GM19468 (cell line): ENCODE results near the gene ING1.
"Not testable (repeated sequence)": the region's sequence is repeated elsewhere in the genome, so short reads cannot be mapped to it uniquely, and the experiment has no call there.

Experiments used
- ATAC-seq: cut with Tn5 transposase; IDR thresholded peaks from one replicate; pipeline ENCODE4 v1.9.1; 2021; ENCODE audit warnings: mild to moderate bottlenecking, moderate library complexity, moderate number of reproducible peaks; ENCODE audit not compliant: unreplicated experiment; ENCODE audit errors: extremely low read depth

The ING1 gene

DNA sequence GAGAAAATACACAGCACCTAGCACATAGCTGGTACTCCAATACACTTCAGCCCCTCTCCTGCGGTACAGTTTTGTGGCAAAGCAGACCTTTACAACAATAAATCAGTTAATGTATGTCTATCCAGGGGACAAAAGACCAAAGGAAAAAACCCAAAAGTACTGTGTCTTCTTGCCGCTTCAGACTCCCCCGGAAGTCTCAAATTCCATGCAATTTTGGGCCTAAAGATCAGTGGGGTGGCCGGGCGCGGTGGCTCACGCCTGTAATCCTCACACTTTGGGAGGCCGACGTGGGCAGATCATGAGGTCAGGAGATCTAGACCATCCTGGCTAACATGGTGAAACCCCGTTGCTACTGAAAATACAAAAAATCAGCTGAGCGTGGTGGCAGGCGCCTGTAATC lies 23.8 kb upstream of the ING1 start:
- ATAC-seq: no peak

DNA sequence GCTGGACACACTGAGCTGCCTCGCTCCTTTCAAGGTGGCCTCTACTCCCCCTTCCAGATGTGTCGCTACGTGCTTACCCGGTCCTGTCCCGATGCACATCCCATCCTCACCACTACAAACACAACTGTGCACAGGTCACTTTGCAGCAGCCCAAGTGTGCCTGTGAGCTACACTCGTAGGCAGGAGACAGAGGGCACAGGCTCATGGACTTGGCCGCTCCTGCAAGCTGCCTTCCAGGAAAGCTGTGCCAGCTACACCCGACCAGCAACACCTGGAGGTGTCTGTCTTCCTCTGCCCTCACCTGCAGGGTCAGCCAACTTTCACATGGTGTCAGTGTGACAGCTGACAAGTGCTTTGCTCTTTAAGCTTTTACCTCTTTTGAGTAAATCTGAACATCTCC lies 23.0 kb upstream of the ING1 start:
- ATAC-seq: no peak

DNA sequence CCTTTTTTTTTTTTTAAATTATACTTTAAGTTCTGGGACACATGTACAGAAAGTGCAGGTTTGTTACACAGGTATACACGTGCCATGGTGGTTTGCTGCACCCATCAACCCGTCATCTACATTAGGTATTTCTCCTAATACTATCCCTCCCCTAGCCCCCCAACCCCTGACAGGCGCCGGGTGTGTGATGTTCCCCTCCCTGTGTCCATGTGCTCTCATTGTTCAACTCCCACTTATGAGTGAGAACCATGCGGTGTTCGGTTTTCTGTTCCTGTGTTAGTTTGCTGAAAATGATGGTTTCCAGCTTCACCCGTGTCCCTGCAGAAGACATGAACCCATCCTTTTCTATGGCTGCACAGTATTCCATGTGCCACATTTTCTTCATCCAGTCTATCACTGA lies 17.7 kb upstream of the ING1 start:
- ATAC-seq: not testable (repeated sequence)

DNA sequence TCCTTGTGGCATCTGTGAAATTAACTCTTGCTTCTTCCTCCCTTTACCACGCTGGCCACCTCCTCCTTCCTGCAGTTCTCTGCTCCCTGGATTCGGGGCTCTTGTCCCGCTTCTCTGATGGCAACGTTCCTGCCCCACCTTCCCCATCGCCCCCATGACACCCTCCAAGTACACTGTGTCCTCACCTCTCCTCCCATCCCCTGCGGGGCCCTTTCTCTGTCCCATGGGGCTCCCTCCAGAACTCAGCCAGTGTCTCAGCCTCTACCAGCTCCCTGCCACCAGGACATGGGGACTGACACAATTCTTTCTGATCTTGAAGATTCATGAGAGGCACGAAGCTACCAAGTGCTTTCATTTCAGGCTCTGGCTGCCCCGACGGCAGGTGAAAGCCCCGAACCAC lies 16.7 kb upstream of the ING1 start:
- no peak for ATAC-seq

DNA sequence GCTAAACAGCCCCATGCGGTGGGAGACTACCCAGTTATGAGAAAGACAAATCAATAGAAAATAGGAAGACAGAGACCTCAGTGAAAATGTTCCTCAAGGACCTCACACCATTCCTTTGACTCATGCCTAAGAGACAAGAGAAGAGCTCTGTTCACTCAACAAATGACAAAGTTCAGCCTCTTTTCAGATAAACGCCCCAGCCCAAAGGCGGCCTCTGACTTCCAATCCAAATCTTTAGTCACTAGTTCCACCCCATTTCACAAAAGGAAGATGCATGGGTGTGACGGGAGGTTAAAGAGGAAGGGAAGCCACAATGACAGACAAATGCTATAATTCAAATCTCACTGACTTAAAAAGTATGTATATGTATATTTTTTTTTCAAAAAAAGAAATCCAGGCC lies 15.7 kb upstream of the ING1 start:
- ATAC-seq: no peak

DNA sequence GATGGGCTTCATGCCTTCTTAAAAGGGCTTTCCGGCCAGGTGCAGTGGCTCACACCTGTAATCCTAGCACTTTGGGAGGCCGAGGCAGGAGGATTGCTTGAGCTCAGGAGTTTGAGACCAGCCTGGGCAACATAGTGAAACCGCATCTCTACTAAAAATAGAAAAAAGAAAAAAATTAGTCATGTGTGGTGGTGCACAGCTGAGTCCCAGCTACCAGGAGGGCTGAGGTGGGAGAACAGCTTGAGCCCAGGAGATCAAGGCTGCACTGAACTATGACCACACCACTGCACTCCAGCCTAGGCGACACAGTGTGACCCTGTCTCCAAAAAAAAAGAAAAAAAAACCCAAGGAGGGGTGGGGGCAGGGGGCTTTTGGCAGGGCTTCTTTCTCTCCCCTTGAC lies 14.8 kb upstream of the ING1 start:
- ATAC-seq: peak; percentile 76

DNA sequence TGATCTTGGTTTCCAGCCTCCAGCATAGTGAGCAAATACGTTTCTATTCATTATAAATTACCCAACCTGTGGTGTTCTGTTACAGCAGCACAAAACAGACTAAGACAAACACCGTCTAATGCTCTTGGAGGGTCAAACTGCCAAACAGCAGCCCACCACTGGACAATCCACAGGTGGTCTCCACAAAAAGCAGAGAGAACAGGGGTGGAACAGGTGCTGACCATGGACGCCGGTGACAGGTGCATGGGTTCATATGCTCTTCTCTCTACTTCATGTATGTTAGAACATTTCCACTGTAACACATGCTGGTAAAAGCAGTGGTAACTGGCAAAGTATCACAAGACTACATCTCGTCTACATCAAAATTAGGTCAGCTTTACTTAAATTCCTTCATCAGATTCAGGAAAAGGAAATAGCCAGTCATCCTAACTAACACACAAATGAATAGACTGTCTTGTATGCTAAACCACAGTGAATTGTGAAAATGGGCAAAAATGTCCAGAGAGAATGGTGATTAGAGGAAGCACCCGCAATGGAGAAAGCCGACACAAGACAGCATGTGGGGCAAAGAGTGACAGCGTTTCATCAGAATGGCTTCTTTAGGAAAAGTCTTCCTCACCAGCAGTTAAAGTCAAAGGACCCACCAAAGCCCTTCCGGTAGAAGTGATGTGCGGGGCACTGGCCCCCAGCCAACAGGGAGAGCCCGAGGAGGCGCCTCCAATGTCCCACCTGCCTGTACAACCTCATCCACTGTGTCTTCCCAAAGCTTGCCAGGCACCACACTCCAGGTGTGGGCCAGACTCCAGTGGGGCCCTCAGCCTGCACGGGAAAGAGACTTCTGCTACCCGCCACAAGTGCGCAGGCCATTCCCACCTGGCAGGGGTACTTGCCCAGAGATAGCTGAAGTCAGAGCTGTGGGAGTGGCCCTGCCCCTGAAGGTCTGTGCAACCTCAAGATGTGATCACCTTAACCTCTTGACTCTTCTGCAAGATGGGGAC lies 14.1 kb upstream of the ING1 start:
- ATAC-seq: no peak

DNA sequence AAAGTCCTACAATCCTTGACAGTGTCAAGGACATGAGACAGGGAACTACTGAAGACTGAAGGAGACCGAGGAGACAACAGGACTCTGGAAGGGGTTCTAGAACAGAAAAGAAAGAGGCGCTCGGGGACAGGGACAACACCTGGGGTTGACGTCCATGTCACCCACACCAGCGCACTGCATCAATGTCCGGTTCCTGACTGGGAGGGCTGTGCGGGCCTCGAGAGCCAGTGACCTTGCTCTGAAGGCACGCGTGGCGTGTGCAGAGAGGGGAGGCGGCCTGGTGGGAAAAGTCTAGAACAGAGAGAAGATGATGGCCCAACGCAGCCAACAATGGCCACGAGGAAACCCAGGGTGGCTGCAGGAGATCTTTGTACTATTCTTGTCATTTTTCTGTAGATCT lies 13.3 kb upstream of the ING1 start:
- ATAC-seq: no peak

DNA sequence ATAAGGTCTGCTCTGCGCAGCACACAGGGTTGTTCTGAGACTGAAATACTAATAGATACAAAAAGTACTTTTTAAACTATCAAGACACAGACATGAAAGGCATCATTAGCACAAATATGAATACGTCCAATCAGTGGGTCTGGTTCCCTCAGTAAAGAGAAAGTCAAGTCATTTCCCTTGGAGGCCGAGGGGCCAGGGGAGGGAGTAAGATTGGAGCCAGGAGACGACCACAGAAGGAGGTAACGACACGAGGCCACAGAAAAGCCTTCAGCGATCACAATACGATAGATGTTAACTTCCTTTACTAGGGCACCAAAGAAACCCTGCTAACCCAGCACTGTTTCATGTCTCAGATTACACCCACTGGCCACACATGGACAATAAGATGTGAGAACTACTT lies 12.9 kb upstream of the ING1 start:
- no peak for ATAC-seq

DNA sequence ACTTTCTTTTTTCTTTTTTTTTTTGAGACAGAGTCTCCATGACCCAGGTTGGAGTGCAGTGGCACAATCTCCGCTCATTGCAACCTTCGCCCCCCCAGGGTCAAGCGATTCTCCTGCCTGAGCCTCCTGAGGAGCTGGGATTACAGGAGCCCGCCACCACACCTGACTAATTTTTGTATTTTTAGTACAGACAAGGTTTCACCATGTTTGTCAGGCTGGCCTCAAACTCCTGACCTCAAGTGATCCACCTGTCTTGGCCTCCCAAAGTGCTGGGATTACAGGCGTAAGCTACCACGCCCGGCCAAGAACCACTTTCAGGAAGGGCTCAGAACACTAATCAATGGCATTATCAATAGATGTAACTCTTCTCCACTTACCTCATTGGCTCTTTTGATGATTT lies 12.4 kb upstream of the ING1 start:
- ATAC-seq: not testable (repeated sequence)

DNA sequence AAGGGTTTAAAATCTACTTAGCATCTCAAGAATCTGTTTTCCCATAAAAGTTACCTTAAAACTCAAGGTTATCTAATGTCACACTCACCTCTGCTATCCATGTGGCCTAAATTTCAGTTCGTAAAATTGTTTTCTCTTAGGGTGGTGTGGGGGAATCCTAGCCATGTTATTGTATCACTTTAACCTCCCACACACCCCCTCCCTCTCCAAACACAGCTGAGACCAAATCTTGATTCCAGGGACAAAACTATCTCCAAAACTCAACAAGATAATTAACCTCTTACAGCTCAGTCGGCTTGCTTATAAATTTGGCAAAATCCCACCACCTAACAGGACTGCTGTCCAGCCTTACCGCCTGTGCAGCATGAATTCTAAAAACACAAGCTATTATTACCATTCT lies 11.4 kb upstream of the ING1 start:
- no peak for ATAC-seq

DNA sequence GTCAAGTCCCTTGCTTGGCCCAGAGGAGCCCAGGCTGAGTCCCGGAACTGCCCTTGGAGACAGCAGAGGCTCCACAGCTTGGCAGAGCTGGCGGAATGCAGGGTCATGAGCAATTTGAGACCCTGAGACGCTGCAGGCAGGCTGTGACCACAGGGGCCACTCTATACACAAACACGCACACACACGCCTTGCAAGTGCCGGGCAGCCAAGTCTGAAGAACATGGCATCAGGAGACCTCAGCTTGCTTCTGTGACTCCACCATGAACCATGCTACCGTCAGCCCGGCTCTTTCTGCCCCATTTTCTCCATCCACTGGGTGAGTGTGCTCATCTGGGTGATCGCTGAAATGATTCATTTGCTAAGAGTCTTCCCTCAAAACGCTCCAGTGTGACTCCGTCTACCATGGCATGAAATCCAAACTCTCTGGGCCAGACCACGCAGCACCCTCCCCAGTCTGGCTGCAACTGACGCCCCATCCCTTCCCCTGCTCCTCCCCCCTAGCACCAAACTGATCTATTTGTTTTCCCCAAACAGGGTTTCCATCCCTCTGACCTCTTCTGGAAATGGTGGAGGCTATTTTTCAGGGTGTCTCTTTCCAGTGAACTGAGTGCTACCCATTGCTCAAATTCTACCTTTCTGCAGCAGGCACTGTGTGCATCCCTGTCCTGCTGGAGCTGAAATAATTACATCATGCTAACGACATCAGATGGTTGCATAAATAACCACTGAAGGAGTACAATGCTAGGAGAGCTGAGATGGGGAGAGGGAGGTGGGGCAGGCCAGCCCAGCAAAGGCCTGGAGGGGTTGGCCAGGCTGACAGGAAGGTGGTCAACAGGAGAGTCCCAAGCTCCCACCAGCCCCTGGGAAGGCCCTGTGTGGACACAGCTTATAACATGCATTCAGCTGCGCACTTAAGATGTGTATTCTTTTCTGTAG lies 10.6 kb upstream of the ING1 start:
- no peak for ATAC-seq

DNA sequence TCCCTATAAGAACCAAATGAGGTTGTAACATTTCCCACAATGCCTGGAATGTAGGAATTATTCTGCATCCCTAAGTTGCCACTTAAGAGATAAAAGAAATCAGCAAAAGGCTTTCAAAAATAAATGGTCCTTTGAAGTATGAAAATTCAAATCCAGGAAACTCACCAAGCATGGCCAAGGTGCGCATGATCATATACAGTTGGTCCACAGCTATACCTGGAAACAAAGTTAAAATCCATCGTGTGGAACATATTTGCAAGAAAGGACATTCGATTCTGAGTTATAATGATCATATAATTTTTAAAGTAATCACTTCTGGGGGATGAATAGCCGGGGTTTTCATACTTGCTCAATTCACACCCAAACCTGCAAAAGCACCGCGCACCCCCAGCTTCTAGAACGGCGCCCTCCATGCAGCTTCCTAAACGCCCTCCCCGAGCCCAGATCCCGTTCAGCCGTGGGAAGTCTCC lies 8.1 kb upstream of the ING1 start:
- no peak for ATAC-seq

DNA sequence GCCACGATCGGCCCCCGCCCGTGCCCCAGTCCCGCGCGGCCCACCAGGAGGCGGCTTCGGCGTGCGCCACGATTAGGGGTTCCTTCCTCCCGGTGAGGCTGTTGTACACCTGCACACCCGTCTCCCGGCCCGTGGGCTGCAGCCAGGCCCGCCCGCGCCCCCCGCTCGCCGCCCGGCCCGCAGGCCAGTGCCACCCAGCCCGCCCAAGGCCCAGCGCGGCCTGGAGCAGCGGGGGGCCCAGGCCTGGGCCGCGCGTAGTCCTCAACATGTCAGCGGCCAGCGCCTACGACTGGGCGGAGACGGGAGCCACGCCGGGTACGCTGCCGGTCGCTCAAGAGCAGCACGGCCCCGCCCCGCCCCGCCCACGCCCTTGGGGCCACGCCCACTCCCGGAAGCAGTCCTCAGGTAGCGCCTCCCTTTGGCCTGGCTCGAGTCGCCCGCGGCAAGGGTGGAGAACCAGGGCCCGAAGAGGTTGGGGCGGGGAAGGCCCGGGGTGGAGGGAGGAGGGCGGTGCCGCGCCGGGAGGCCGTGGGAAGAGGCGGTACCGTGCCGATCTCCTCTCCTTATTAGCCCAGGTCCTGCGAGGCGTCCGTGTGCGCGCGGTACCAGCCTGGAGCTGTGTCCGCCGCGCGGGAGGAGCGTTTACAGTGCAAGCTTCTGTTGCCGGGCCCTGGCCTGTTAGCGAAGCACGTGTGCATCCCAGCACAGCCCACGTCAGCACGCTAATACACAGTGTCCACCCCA lies 7.5 kb upstream of the ING1 start, which contains the start of gene CARS2:
Gene CARS2 (minus strand): TSS at position 291 of the 744 bp plus-strand sequence. CDS start 23 bp downstream, at position 268.
- ATAC-seq: peak; percentile 90

DNA sequence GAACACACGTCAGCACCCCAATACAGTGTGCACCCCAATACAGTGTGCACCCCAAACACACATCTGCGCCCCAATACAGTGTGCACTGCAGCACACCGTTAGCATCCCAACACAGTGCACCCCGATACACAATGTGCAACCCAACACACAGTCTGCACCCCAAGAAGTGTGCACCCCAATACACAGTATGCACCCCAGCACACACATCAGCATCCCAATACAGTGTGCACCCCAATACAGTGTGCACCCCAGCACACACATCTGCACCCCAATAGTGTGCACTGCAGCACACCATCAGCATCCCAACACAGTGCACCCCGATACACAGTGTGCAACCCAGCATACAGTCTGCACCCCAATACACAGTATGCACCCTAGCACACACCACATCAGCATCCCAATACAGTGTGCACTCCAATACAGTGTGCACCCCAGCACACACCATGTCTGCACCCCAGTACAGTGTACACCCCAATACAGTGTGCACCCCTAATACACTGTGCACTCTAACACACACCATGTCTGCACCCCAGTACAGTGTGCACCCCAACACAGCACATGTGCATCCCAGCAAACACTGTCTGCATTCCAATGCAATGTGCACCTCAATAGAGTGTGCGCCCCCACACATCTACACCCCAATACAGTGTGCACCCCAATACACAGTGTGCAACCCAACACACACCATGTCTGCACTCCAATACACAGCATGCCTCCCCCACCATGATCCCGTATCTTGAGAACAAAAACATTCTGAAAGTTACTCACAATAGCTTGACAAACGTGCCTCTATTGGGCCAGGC lies 6.7 kb upstream of the ING1 start:
- ATAC-seq: no peak

DNA sequence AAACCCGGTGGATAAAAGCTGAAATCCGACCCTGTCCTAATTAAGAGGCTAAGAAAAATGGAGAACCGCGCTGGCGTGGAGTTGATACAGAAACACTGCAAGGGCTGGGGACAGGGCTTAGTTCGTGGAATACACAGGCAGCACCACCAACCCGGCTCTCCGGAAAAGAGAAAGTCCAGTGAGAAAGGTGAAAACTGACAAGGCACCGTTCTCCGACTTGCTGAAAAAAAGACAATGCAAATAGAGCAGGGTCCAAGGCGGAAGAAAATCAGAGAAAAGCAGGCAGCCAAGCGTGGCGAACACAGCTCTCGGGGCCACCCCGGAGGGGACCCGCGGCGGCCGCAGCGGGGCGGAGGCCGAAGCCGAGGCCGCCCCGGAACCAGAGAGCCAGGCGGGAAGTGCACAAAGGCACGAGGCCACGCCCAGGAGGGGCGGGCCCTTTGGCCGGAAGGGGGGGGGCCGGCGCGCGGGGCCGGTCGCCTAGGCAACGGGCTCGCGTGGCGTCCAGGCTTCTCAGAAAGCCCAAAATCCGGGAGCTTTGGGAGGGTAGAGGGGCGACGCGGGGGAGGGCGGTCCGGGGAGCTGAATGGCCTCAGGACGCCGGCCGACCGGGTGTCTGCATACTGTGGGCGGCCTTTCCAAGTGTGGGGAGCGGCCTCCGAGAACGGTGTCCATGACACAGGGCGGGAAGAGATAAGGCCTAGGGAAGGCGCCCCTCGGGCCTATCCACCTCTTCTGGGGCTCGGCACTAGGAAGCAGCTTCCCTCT lies 1.2 kb upstream of the ING1 start:
- peak; percentile 19 for ATAC-seq

DNA sequence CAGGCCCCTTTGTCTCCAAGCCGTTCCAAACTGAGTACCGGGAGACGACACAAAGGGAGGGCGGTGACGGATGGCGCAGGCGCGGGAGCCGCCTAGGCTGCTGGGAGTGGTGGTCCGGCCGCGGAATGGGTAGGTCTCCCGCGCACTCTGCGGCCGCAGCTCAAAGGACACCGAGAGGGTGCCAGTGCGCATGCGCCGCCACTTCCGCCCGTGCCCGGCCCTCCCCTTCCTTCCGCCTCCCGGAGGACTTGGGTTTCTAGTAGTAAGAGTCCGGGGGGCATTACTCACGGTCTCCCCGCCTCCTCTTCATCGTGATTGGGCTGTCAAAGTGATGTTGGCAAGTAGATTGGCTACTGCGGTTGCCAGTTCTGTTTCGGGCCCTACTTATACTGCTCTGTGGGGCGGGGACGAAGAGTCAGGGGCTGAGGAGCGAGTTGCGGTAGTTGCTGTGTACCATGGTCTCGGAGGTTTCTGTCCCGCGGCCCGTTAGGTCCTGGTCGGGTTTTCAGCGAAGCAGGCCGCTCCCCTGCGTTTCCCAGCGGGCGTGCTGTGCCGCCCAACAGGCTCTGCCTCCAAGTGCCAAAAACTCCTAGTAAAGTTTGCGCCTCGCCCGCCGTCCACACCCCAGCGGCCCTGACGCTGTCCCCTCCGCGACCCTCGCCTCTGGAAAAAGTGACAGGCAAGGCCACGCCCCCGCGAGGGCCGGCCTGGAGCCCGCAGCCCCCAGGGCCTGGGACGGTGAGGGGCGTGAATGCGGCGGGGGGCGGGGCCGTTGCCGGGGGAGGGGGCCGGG lies 455 bp upstream of the ING1 start:
- peak; percentile 33 for ATAC-seq
